SK-N-DZ (cell line): ENCODE measurements around the gene PES1.
A peak's percentile ranks its signal among the peaks of the same experiment; 100 is the strongest.
"Not testable (repeated sequence)": the region's sequence is repeated elsewhere in the genome, so short reads cannot be mapped to it uniquely, and the experiment has no call there.

Experiments used
- DNase-seq: peaks from one replicate; pipeline ENCODE4 v3.0.0-alpha.2; 2015; ENCODE audit warnings: low spot score

Gene PES1

GRCh38 chr22:30575859-30576258 lies 15.9 kb downstream of the PES1 start:
- no peak for DNase-seq

GRCh38 chr22:30574997-30575671 lies 16.6 kb downstream of the PES1 start:
- no peak for DNase-seq

- DNase-seq: no peak
Measured at GRCh38 chr22:30574095-30574981, 17.4 kb downstream of the PES1 start, which contains the start of gene GAL3ST1. Gene GAL3ST1 (minus strand): TSS chr22:30574665. CDS start chr22:30557392, 17,273 bp downstream.

- DNase-seq: no peak
Measured at GRCh38 chr22:30573594-30574094, 18.1 kb downstream of the PES1 start.

GRCh38 chr22:30572840-30573593 lies 18.7 kb downstream of the PES1 start:
- DNase-seq: no peak

GRCh38 chr22:30572210-30572609 lies 19.5 kb downstream of the PES1 start:
- DNase-seq: no peak

- no peak for DNase-seq
Measured at GRCh38 chr22:30569674-30570202, 22.0 kb downstream of the PES1 start.

- peak; percentile 81 for DNase-seq
Measured at GRCh38 chr22:30568137-30568805, 23.4 kb downstream of the PES1 start.

GRCh38 chr22:30567277-30567676 lies 24.4 kb downstream of the PES1 start:
- DNase-seq: not testable (repeated sequence)

GRCh38 chr22:30566125-30566524 lies 25.6 kb downstream of the PES1 start:
- no peak for DNase-seq

- no peak for DNase-seq
Measured at GRCh38 chr22:30565341-30565740, 26.4 kb downstream of the PES1 start.

GRCh38 chr22:30564761-30565119 lies 27.0 kb downstream of the PES1 start:
- no peak for DNase-seq

GRCh38 chr22:30564045-30564760 lies 27.5 kb downstream of the PES1 start:
- DNase-seq: no peak

GRCh38 chr22:30562366-30562765 lies 29.3 kb downstream of the PES1 start:
- no peak for DNase-seq

- no peak for DNase-seq
Measured at GRCh38 chr22:30561402-30562189, 30.1 kb downstream of the PES1 start.

GRCh38 chr22:30560643-30561202 lies 31.0 kb downstream of the PES1 start:
- DNase-seq: not testable (repeated sequence)

- DNase-seq: no peak
Measured at GRCh38 chr22:30559889-30560288, 31.8 kb downstream of the PES1 start.

GRCh38 chr22:30557243-30557642 lies 34.5 kb downstream of the PES1 start:
- DNase-seq: no peak

- no peak for DNase-seq
Measured at GRCh38 chr22:30556388-30556787, 35.3 kb downstream of the PES1 start.
